GM21576 (cell line): Measurements from ENCODE around the gene CHIC1.
A peak's percentile ranks its signal among the peaks of the same experiment; 100 is the strongest.
"Not testable (repeated sequence)": the region's sequence is repeated elsewhere in the genome, so short reads cannot be mapped to it uniquely, and the experiment has no call there.

ENCODE experiments used
- ATAC-seq: cut with Tn5 transposase; IDR thresholded peaks from one replicate; pipeline ENCODE4 v1.9.1; 2021; ENCODE audit warnings: mild to moderate bottlenecking, moderate library complexity; ENCODE audit not compliant: unreplicated experiment

The CHIC1 gene

GRCh38 chrX:73562984-73563737 lies at the start of gene CHIC1:
CHIC1 (plus strand) TSS chrX:73563197; CDS start chrX:73563285, 88 bp downstream.
- peak; percentile 58 for ATAC-seq

- not testable (repeated sequence) for ATAC-seq
These were observed 40.2 kb upstream of the CHIC1 start for GRCh38 chrX:73522823-73523222.

GRCh38 chrX:73524906-73525305 lies 38.1 kb upstream of the CHIC1 start:
- no peak for ATAC-seq

- no peak for ATAC-seq
These were observed 36.9 kb upstream of the CHIC1 start for GRCh38 chrX:73525928-73526690.

- ATAC-seq = not testable (repeated sequence)
These were observed 31.3 kb upstream of the CHIC1 start for GRCh38 chrX:73531655-73532054.

- no peak for ATAC-seq
These were observed 6.8 kb upstream of the CHIC1 start for GRCh38 chrX:73556159-73556558.

GRCh38 chrX:73561801-73562200 lies 1.2 kb upstream of the CHIC1 start:
- ATAC-seq = no peak

- peak; percentile 7 for ATAC-seq
These were observed 539 bp upstream of the CHIC1 start for GRCh38 chrX:73562458-73562857.

- ATAC-seq = peak; percentile 38
These were observed 706 bp downstream of the CHIC1 start for GRCh38 chrX:73563738-73564068.

GRCh38 chrX:73577361-73577760 lies 14.4 kb downstream of the CHIC1 start:
- no peak for ATAC-seq

- no peak for ATAC-seq
These were observed 18.1 kb downstream of the CHIC1 start for GRCh38 chrX:73581002-73581628.

- ATAC-seq = not testable (repeated sequence)
These were observed 34.8 kb downstream of the CHIC1 start for GRCh38 chrX:73597758-73598157.

- no peak for ATAC-seq
These were observed 52.0 kb downstream of the CHIC1 start for GRCh38 chrX:73615022-73615421.

GRCh38 chrX:73641669-73642068 lies 78.7 kb downstream of the CHIC1 start:
- ATAC-seq = not testable (repeated sequence)

- ATAC-seq = no peak
These were observed 84.2 kb downstream of the CHIC1 start for GRCh38 chrX:73647212-73647611.

- ATAC-seq = no peak
These were observed 84.8 kb downstream of the CHIC1 start for GRCh38 chrX:73647632-73648322.

- not testable (repeated sequence) for ATAC-seq
These were observed 98.3 kb downstream of the CHIC1 start for GRCh38 chrX:73661322-73661721.

- no peak for ATAC-seq
These were observed 105.8 kb downstream of the CHIC1 start for GRCh38 chrX:73668779-73669178.

- no peak for ATAC-seq
These were observed 118.4 kb downstream of the CHIC1 start for GRCh38 chrX:73681408-73681807.

- ATAC-seq = no peak
These were observed 120.4 kb downstream of the CHIC1 start for GRCh38 chrX:73683236-73683859.

- ATAC-seq = not testable (repeated sequence)
These were observed 144.0 kb downstream of the CHIC1 start for GRCh38 chrX:73707014-73707413.
